SK-N-SH treated with all-trans-retinoic acid at 6 μM for 48 hours (cell line): ENCODE data around the gene NTM.

Experiments
- ARNTL ChIP-seq: fragments of 450-650 bp; formaldehyde crosslinking; IDR thresholded peaks from 2 replicates; pipeline ENCODE4 v1.5.0; 2020; ENCODE audit warnings: low read depth, mild to moderate bottlenecking, moderate library complexity, borderline replicate concordance
- GLIS3 ChIP-seq: fragments of 250-450 bp; sonication (Bioruptor Pico); IDR thresholded peaks from 2 replicates; pipeline ENCODE4 v1.5.0; 2020; ENCODE audit warnings: mild to moderate bottlenecking, moderate library complexity
- OSR1 ChIP-seq: fragments of 250-450 bp; sonication (Bioruptor Pico); IDR thresholded peaks from 2 replicates; pipeline ENCODE4 v1.8.0; 2022; ENCODE audit warnings: moderate library complexity, mild to moderate bottlenecking, inconsistent platforms
- PPARA ChIP-seq: fragments of 250-450 bp; sonication (Bioruptor Pico); IDR thresholded peaks from 2 replicates; pipeline ENCODE4 v1.5.0; 2020; ENCODE audit warnings: mild to moderate bottlenecking, borderline replicate concordance
- RARB ChIP-seq: fragments of 250-450 bp; sonication (Bioruptor Pico); IDR thresholded peaks from 2 replicates; pipeline ENCODE4 v1.8.0; 2021; ENCODE audit warnings: mild to moderate bottlenecking, moderate library complexity
- ZC3H10 ChIP-seq: fragments of 250-450 bp; sonication (Bioruptor Pico); IDR thresholded peaks from 2 replicates; pipeline ENCODE4 v1.5.1; 2021; ENCODE audit warnings: mild to moderate bottlenecking, moderate library complexity
- ZFP3 ChIP-seq: fragments of 250-450 bp; sonication (Bioruptor Pico); IDR thresholded peaks from 2 replicates; pipeline ENCODE4 v1.5.0; 2020; ENCODE audit warnings: mild to moderate bottlenecking, moderate library complexity
- ZNF70 ChIP-seq: fragments of 450-650 bp; formaldehyde crosslinking; IDR thresholded peaks from 2 replicates; pipeline ENCODE4 v1.5.0; 2020; ENCODE audit warnings: mild to moderate bottlenecking, moderate library complexity
- ZNF8 ChIP-seq: fragments of 450-650 bp; formaldehyde crosslinking; IDR thresholded peaks from 2 replicates; pipeline ENCODE4 v1.5.0; 2020; ENCODE audit warnings: mild to moderate bottlenecking, moderate library complexity
- TF ChIP-seq, protein P1 (sequence below): fragments of 250-450 bp; sonication (Bioruptor Pico); IDR thresholded peaks from 2 replicates; pipeline ENCODE4 v1.5.0; 2020; ENCODE audit warnings: mild to moderate bottlenecking, moderate library complexity
- TF ChIP-seq, protein P2 (sequence below): fragments of 250-450 bp; sonication (Bioruptor Pico); IDR thresholded peaks from 2 replicates; pipeline ENCODE4 v1.8.0; 2020; ENCODE audit warnings: mild to moderate bottlenecking, moderate library complexity, borderline replicate concordance

DNA sequence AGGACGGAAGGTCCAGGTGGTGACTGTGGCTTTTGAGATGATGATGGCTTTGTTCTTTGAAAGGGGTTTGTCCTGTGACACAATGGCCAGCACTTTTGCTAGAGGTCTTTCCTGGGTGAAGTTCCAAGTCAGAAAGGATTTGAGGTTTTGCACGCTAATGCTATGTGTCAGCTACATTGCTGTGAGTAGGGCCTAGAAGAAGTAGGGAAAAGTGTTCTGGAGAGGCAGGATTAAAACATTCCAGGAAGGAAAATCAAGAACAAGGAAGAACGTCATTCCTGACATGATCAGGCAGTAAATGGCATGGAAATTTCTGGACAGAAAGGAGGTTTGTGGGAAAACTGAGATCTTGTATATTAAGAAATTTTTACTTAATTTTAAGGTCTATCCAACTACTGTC is 290.7 kb downstream of the NTM start:
- TF ChIP-seq, protein P1, sequence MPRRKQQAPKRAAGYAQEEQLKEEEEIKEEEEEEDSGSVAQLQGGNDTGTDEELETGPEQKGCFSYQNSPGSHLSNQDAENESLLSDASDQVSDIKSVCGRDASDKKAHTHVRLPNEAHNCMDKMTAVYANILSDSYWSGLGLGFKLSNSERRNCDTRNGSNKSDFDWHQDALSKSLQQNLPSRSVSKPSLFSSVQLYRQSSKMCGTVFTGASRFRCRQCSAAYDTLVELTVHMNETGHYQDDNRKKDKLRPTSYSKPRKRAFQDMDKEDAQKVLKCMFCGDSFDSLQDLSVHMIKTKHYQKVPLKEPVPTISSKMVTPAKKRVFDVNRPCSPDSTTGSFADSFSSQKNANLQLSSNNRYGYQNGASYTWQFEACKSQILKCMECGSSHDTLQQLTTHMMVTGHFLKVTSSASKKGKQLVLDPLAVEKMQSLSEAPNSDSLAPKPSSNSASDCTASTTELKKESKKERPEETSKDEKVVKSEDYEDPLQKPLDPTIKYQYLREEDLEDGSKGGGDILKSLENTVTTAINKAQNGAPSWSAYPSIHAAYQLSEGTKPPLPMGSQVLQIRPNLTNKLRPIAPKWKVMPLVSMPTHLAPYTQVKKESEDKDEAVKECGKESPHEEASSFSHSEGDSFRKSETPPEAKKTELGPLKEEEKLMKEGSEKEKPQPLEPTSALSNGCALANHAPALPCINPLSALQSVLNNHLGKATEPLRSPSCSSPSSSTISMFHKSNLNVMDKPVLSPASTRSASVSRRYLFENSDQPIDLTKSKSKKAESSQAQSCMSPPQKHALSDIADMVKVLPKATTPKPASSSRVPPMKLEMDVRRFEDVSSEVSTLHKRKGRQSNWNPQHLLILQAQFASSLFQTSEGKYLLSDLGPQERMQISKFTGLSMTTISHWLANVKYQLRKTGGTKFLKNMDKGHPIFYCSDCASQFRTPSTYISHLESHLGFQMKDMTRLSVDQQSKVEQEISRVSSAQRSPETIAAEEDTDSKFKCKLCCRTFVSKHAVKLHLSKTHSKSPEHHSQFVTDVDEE (CRISPR knock-in tag), result no peak
- TF ChIP-seq GLIS3 (CRISPR knock-in tag), result no peak
- TF ChIP-seq PPARA (CRISPR knock-in tag), result no peak
- TF ChIP-seq, protein P2, sequence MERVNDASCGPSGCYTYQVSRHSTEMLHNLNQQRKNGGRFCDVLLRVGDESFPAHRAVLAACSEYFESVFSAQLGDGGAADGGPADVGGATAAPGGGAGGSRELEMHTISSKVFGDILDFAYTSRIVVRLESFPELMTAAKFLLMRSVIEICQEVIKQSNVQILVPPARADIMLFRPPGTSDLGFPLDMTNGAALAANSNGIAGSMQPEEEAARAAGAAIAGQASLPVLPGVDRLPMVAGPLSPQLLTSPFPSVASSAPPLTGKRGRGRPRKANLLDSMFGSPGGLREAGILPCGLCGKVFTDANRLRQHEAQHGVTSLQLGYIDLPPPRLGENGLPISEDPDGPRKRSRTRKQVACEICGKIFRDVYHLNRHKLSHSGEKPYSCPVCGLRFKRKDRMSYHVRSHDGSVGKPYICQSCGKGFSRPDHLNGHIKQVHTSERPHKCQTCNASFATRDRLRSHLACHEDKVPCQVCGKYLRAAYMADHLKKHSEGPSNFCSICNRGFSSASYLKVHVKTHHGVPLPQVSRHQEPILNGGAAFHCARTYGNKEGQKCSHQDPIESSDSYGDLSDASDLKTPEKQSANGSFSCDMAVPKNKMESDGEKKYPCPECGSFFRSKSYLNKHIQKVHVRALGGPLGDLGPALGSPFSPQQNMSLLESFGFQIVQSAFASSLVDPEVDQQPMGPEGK (CRISPR knock-in tag), result no peak
- TF ChIP-seq ZNF70 (CRISPR knock-in tag), result no peak
- TF ChIP-seq ARNTL (CRISPR knock-in tag), result no peak
- TF ChIP-seq OSR1 (CRISPR knock-in tag), result no peak
- TF ChIP-seq ZFP3, result no peak
- no peak for TF ChIP-seq ZNF8 (CRISPR knock-in tag)
- no peak for TF ChIP-seq ZC3H10
- TF ChIP-seq RARB (CRISPR knock-in tag), result no peak
